GM13976 (cell line): ENCODE results near the gene HCN2.
"Not testable (repeated sequence)": the region's sequence is repeated elsewhere in the genome, so short reads cannot be mapped to it uniquely, and the experiment has no call there.

Source experiments
- DNase-seq: peaks from one replicate; pipeline ENCODE4 v3.0.0; 2012; ENCODE audit warnings: low spot score
- CTCF ChIP-seq: IDR thresholded peaks from 2 replicates; pipeline ENCODE4 v1.5.1; 2012; ENCODE audit warnings: borderline replicate concordance, mild to moderate bottlenecking; ENCODE audit not compliant: insufficient read depth; ENCODE audit errors: extremely low read depth, missing control alignments, control extremely low read depth
- in situ Hi-C: fragments of 300-500 bp; cut with MboI; formaldehyde crosslinking; loops from one replicate; pipeline ENCODE4 v1.12.0; 2022; ENCODE audit warnings: low sequenced_read_pairs, mixed read lengths, inconsistent platforms; ENCODE audit not compliant: unreplicated experiment

The HCN2 gene

GRCh38 chr19:621819-622218 lies 32.1 kb downstream of the HCN2 start:
- no peak for DNase-seq
- no peak for TF ChIP-seq CTCF
- in situ Hi-C loops: no loop called here

GRCh38 chr19:622666-623065 lies 33.0 kb downstream of the HCN2 start:
- no peak for DNase-seq
- in situ Hi-C loops: no loop called here
- no peak for TF ChIP-seq CTCF

- no peak for DNase-seq
- no peak for TF ChIP-seq CTCF
- in situ Hi-C loops: no loop called here
Measured at GRCh38 chr19:623175-623916, 33.7 kb downstream of the HCN2 start.

GRCh38 chr19:623974-624373 lies 34.3 kb downstream of the HCN2 start:
- in situ Hi-C loops: no loop called here
- no peak for TF ChIP-seq CTCF
- DNase-seq: no peak

- no peak for DNase-seq
- no peak for TF ChIP-seq CTCF
- in situ Hi-C loops: no loop called here
Measured at GRCh38 chr19:624433-625109, 34.9 kb downstream of the HCN2 start.

GRCh38 chr19:625257-625656 lies 35.6 kb downstream of the HCN2 start:
- no peak for DNase-seq
- in situ Hi-C loops: no loop called here
- TF ChIP-seq CTCF: no peak

GRCh38 chr19:626566-626965 lies 36.9 kb downstream of the HCN2 start:
- in situ Hi-C loops: not testable (repeated sequence)

More at GRCh38 chr19:626566-626965, 36.9 kb downstream of the HCN2 start:
- not testable (repeated sequence) for DNase-seq
